Caco-2 (cell line): ENCODE data around the gene LSM6. TPM values are rescaled to one million over a fixed set of nuclear protein-coding genes. Genes with fewer than 3 reads are reported as not detected.

Experiments used
- BruUV-seq: library from RNA; stranded (reverse); fragments of 400-500 nt; replicated peaks from 2 replicates; lab custom pipeline; 2021; lab: Mats Ljungman, UMichigan
- CTCF ChIA-PET: fragments of 300-600 bp; sonication (Branson Sonifier 250); formaldehyde crosslinking; loops from one replicate; lab custom pipeline; 2022; ENCODE audit warnings: antibody characterized with exemption; lab: Charles Lee
- POLR2A ChIA-PET: fragments of 300-600 bp; sonication (Branson Sonifier 250); formaldehyde crosslinking; loops from one replicate; lab custom pipeline; 2022; ENCODE audit warnings: antibody characterized with exemption; lab: Charles Lee
- DNase-seq, 2 experiments: peaks; one replicate each; pipeline versions ENCODE4 v3.0.0 to v3.0.0-alpha.2; 2020 to 2022
- H3K27me3 ChIP-seq: replicated peaks from 2 replicates; pipeline ENCODE4 v1.6.0; 2011; ENCODE audit warnings: low read length; ENCODE audit not compliant: control insufficient read depth, insufficient read depth
- H3K36me3 ChIP-seq: 2 replicates; pipeline ENCODE4 v1.5.1; 2011; ENCODE audit warnings: low read length; ENCODE audit not compliant: control insufficient read depth, insufficient read depth
- H3K4me1 ChIP-seq: fragments of 250-450 bp; sonication (Bioruptor Pico); 2 replicates; pipeline ENCODE4 v1.5.1; 2020; ENCODE audit warnings: mild to moderate bottlenecking
- H3K4me3 ChIP-seq: 2 replicates; pipeline ENCODE4 v1.5.1; 2011; ENCODE audit warnings: low read depth, mild to moderate bottlenecking, control low read depth, low read length
- H3K9me3 ChIP-seq: fragments of 250-450 bp; sonication (Bioruptor Pico); 2 replicates; pipeline ENCODE4 v1.5.1; 2020; ENCODE audit warnings: mild to moderate bottlenecking, moderate library complexity
- H3K27ac Mint-ChIP-seq: one replicate; pipeline ENCODE4 v1.8.0; 2022; ENCODE audit warnings: mixed read lengths; ENCODE audit not compliant: unreplicated experiment
- H3K27me3 Mint-ChIP-seq: one replicate; pipeline ENCODE4 v1.8.0; 2022; ENCODE audit warnings: mixed read lengths; ENCODE audit not compliant: insufficient read depth, unreplicated experiment
- H3K36me3 Mint-ChIP-seq: one replicate; pipeline ENCODE4 v1.8.0; 2022; ENCODE audit warnings: mild to moderate bottlenecking, mixed read lengths; ENCODE audit not compliant: insufficient read depth, unreplicated experiment
- H3K4me1 Mint-ChIP-seq: one replicate; pipeline ENCODE4 v1.8.0; 2022; ENCODE audit warnings: low read depth, mixed read lengths; ENCODE audit not compliant: unreplicated experiment
- H3K4me3 Mint-ChIP-seq: one replicate; pipeline ENCODE4 v1.8.0; 2022; ENCODE audit warnings: mild to moderate bottlenecking, moderate library complexity, mixed read lengths; ENCODE audit not compliant: unreplicated experiment
- H3K9me3 Mint-ChIP-seq: one replicate; pipeline ENCODE4 v1.8.0; 2022; ENCODE audit warnings: mixed read lengths; ENCODE audit not compliant: unreplicated experiment
- CTCF ChIP-seq, 2 experiments: fragments of 200-600 bp in 1 of 2; IDR thresholded peaks; 1 replicate in 1 of 2; 2 replicates in 1 of 2; pipeline versions ENCODE4 v1.5.1 to v1.8.0; 2011 to 2022; ENCODE audit warnings: antibody characterized with exemption in 1 of 2, control low read depth in 1 of 2, inconsistent platforms in 1 of 2, low read depth in 1 of 2, low read length in 1 of 2, mild to moderate bottlenecking in 1 of 2, moderate library complexity in 1 of 2; ENCODE audit not compliant: insufficient read depth in 1 of 2, severe bottlenecking in 1 of 2, unreplicated experiment in 1 of 2
- intact Hi-C: fragments of 100-400 bp; cut with micrococcal nuclease; formaldehyde crosslinking; loops from one replicate; pipeline ENCODE4 v1.10.0; 2022; ENCODE audit not compliant: unreplicated experiment
- total RNA-seq: library from RNA; stranded (reverse); gene quantifications from 2 replicates; pipeline ENCODE4 v1.2.3, GENCODE V29; 2022

LSM6 gene
- total RNA-seq, 1 experiment from 2014 or later: 46.8 TPM

GRCh38 chr4:146214238-146214637 lies 38.7 kb downstream of the LSM6 start, which contains the start of gene REELD1:
Gene REELD1, plus strand, starts transcription at chr4:146214538. Its CDS starts 2,415 bp downstream, at chr4:146216953.
- no peaks in the 10 kb centered on the region for H3K9me3 Mint-ChIP-seq
- H3K4me1 Mint-ChIP-seq: no peaks in the 10 kb centered on the region
- H3K27me3 ChIP-seq: no peaks in the 10 kb centered on the region
- no peak for DNase-seq
- ChIA-PET POLR2A (no interaction called here), CTCF (no interaction called here)
- no TSS peak for BruUV-seq
- H3K9me3 ChIP-seq: no peaks in the 10 kb centered on the region
- no peak for TF ChIP-seq CTCF (IDR thresholded peaks at IDR 0.05; ENCODE audit: insufficient read depth in 1 of 2, low read depth in 1 of 2, low read length in 1 of 2, severe bottlenecking in 1 of 2, unreplicated experiment in 1 of 2)
- H3K36me3 Mint-ChIP-seq: no peaks in the 10 kb centered on the region
- no peaks in the 10 kb centered on the region for H3K4me1 ChIP-seq
- intact Hi-C loops: no loop called here
- peaks cover 10% of the 10 kb centered on the region for H3K27me3 Mint-ChIP-seq
- no peaks in the 10 kb centered on the region for H3K36me3 ChIP-seq
- no peak within 1 kb of the TSS for H3K4me3 Mint-ChIP-seq
- H3K27ac Mint-ChIP-seq: no peak within 1 kb of the TSS
- no peak within 1 kb of the TSS for H3K4me3 ChIP-seq

GRCh38 chr4:146222313-146222712 lies 46.8 kb downstream of the LSM6 start:
- BruUV-seq: no TSS peak
- Mint-ChIP-seq H3K9me3 (no peaks in the 10 kb centered on the region), H3K27me3 (no peaks in the 10 kb centered on the region), H3K36me3 (no peaks in the 10 kb centered on the region), H3K4me3 (no peak overlapping the region), H3K27ac (no peak overlapping the region), H3K4me1 (no peaks in the 10 kb centered on the region)
- no peak overlapping the region for H3K4me3 ChIP-seq
- no peaks in the 10 kb centered on the region for H3K9me3 ChIP-seq
- ChIA-PET CTCF (no interaction called here), POLR2A (no interaction called here)
- TF ChIP-seq CTCF (IDR thresholded peaks at IDR 0.05; ENCODE audit: insufficient read depth in 1 of 2, low read depth in 1 of 2, low read length in 1 of 2, severe bottlenecking in 1 of 2, unreplicated experiment in 1 of 2): no peak
- H3K36me3 ChIP-seq: no peaks in the 10 kb centered on the region
- intact Hi-C loops: no loop called here
- no peak for DNase-seq
- H3K27me3 ChIP-seq: no peaks in the 10 kb centered on the region; the same call in 1 of the 2 replicates
- no peaks in the 10 kb centered on the region for H3K4me1 ChIP-seq

GRCh38 chr4:146224326-146224966 lies 48.9 kb downstream of the LSM6 start:
- Histone ChIP-seq H3K4me3 (no peak overlapping the region), H3K9me3 (no peaks in the 10 kb centered on the region), H3K27me3 (no peaks in the 10 kb centered on the region; the same call in 1 of the 2 replicates), H3K4me1 (no peaks in the 10 kb centered on the region), H3K36me3 (no peaks in the 10 kb centered on the region)
- DNase-seq: no peak
- ChIA-PET CTCF (no interaction called here), POLR2A (no interaction called here)
- no peaks in the 10 kb centered on the region for H3K36me3 Mint-ChIP-seq
- no peaks in the 10 kb centered on the region for H3K9me3 Mint-ChIP-seq
- H3K4me3 Mint-ChIP-seq: no peak overlapping the region
- TF ChIP-seq CTCF (IDR thresholded peaks at IDR 0.05; ENCODE audit: insufficient read depth in 1 of 2, low read depth in 1 of 2, low read length in 1 of 2, severe bottlenecking in 1 of 2, unreplicated experiment in 1 of 2): no peak
- peaks cover 6% of the 10 kb centered on the region for H3K27me3 Mint-ChIP-seq
- intact Hi-C loops: no loop called here
- BruUV-seq: no TSS peak
- no peaks in the 10 kb centered on the region for H3K4me1 Mint-ChIP-seq
- H3K27ac Mint-ChIP-seq: no peak overlapping the region
